DOHH2 (cell line): ENCODE data around the gene HNRNPA1.
"Not testable (repeated sequence)": the region's sequence is repeated elsewhere in the genome, so short reads cannot be mapped to it uniquely, and the experiment has no call there.

Source experiments
- H3F3A ChIP-seq: fragments of 200-600 bp; sonication (generic), shearing (Covaris generic); 2 replicates; pipeline ENCODE4 v1.6.0; 2016; ENCODE audit warnings: antibody characterized with exemption, mild to moderate bottlenecking; ENCODE audit not compliant: control insufficient read depth, insufficient read depth
- H3K27ac ChIP-seq: fragments of 200-600 bp; sonication (generic); 2 replicates; pipeline ENCODE4 v1.5.1; 2014; ENCODE audit warnings: low read depth, mild to moderate bottlenecking, low read length, moderate library complexity
- H3K27me3 ChIP-seq: fragments of 200-600 bp; sonication (generic); 2 replicates; pipeline ENCODE4 v1.6.1; 2014; ENCODE audit warnings: mild to moderate bottlenecking, low read length, mixed read lengths; ENCODE audit not compliant: control insufficient read depth
- H3K36me3 ChIP-seq: fragments of 200-600 bp; sonication (generic); 2 replicates; pipeline ENCODE4 v1.6.1; 2014; ENCODE audit warnings: mild to moderate bottlenecking, low read length, moderate library complexity, mixed read lengths; ENCODE audit not compliant: control insufficient read depth
- H3K4me1 ChIP-seq: fragments of 200-600 bp; sonication (generic); 2 replicates; pipeline ENCODE4 v1.6.1; 2014; ENCODE audit warnings: mild to moderate bottlenecking, low read length, mixed read lengths; ENCODE audit not compliant: control insufficient read depth
- H3K4me2 ChIP-seq: fragments of 200-600 bp; sonication (generic); 2 replicates; pipeline ENCODE4 v1.6.0; 2014; ENCODE audit warnings: mild to moderate bottlenecking, low read length, moderate library complexity
- H3K4me3 ChIP-seq: fragments of 200-600 bp; sonication (generic); 2 replicates; pipeline ENCODE4 v1.5.1; 2014; ENCODE audit warnings: mild to moderate bottlenecking, low read length, mixed read lengths
- H3K79me2 ChIP-seq: fragments of 200-600 bp; sonication (generic); 2 replicates; pipeline ENCODE4 v1.6.1; 2014; ENCODE audit warnings: mild to moderate bottlenecking, low read length, mixed read lengths; ENCODE audit not compliant: control insufficient read depth
- H3K9me2 ChIP-seq: fragments of 200-600 bp; sonication (generic); replicated peaks from 2 replicates; pipeline ENCODE4 v1.6.1; 2014; ENCODE audit warnings: mild to moderate bottlenecking, low read length, mixed read lengths; ENCODE audit not compliant: control insufficient read depth
- H3K9me3 ChIP-seq: fragments of 200-600 bp; sonication (generic); 2 replicates; pipeline ENCODE4 v1.6.1; 2014; ENCODE audit warnings: antibody characterized with exemption, low read length, mixed read lengths; ENCODE audit not compliant: control insufficient read depth, insufficient read depth
- H4K20me1 ChIP-seq: fragments of 200-600 bp; sonication (generic); 2 replicates; pipeline ENCODE4 v1.6.0; 2014; ENCODE audit warnings: low read depth, mild to moderate bottlenecking, antibody characterized with exemption, low read length, moderate library complexity; ENCODE audit not compliant: control insufficient read depth, insufficient read depth
- CTCF ChIP-seq: fragments of 200-600 bp; sonication (generic); IDR thresholded peaks from one replicate; pipeline ENCODE4 v1.5.1; 2014; ENCODE audit warnings: antibody characterized with exemption, mild to moderate bottlenecking, low read depth, low read length; ENCODE audit not compliant: poor library complexity, severe bottlenecking
- EZH2phosphoT487 ChIP-seq: fragments of 200-600 bp; sonication (generic); IDR thresholded peaks from 2 replicates; pipeline ENCODE4 v1.6.1; 2017; ENCODE audit warnings: borderline replicate concordance, mild to moderate bottlenecking, antibody characterized with exemption, low read length, moderate library complexity, mixed read lengths

HNRNPA1 gene

DNA sequence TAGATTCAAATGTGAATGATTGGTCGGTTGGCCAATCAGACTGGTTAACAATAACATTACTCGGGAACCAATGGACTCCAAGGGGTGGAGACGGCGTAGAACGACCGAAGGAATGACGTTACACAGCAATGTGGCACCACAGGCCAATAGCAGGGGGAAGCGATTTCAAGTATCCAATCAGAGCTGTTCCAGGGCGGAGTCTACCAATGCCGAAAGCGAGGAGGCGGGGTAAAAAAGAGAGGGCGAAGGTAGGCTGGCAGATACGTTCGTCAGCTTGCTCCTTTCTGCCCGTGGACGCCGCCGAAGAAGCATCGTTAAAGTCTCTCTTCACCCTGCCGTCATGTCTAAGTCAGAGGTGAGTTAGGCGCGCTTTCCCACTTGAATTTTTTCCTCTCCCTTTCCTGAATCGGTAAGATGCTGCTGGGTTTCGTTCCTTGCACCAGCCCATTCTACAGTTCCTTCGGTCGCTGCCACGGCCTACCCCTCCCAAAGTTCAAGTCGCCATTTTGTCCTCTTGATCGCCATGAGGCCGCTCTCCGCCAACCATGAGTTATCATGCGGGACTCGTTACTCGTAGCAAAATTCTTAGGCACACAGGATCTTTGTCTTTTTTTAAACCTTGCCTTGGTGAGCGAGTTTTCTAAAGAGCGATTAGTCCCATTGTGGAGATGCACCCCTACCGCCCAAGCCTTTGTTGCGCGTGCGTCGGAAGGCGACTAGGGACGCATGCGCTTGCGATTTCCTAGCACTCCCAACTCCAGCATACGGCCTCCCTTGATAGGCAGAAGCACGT lies at the start of gene HNRNPA1:
HNRNPA1 (plus strand) TSS at position 259 of the 793 bp plus-strand sequence; CDS start at position 341, 82 bp downstream.
- Histone ChIP-seq H3K36me3 (peaks cover 86% of the 10 kb centered on the region), H3K79me2 (peaks cover 81% of the 10 kb centered on the region), H3K4me2 (peak within 1 kb of the TSS; percentile 93), H3F3A (peaks cover 63% of the 10 kb centered on the region), H3K27me3 (no peaks in the 10 kb centered on the region), H3K9me2 (no peaks in the 10 kb centered on the region), H4K20me1 (peaks cover 38% of the 10 kb centered on the region), H3K4me1 (peaks cover 58% of the 10 kb centered on the region), H3K27ac (peak within 1 kb of the TSS; percentile 93), H3K4me3 (peak within 1 kb of the TSS; percentile 96), H3K9me3 (no peaks in the 10 kb centered on the region)
- TF ChIP-seq CTCF: no peak
- TF ChIP-seq EZH2phosphoT487: no peak

DNA sequence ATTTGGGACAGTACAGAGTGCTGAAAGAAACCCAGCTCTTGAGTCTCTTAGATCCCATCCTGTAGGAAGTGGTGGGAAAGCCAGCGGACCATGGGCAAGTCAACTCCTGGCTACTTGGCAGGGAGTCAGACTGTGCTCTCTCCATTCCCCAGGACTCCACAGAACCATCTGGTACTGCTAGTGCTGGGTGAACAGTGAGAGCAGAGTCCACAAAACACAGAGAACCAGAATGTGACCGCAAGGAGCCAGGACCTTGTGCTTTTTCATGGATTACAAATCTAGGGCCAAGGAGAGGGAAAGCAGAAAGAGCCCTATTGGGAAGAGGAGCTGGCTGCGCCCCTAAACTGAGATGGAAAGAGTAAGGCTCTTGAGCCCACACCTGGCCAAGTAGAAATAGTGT lies 49.3 kb upstream of the HNRNPA1 start:
- not testable (repeated sequence) for H3K27ac ChIP-seq, H3K27me3 ChIP-seq, H3F3A ChIP-seq, H3K9me3 ChIP-seq, H3K79me2 ChIP-seq, H3K4me3 ChIP-seq, H3K9me2 ChIP-seq, H3K4me2 ChIP-seq, H4K20me1 ChIP-seq
- H3K4me1 ChIP-seq: peaks cover 14% of the 10 kb centered on the region
- H3K36me3 ChIP-seq: peaks cover 13% of the 10 kb centered on the region

- no peaks in the 10 kb centered on the region for H3K27me3 ChIP-seq
- peaks cover 11% of the 10 kb centered on the region for H3K4me1 ChIP-seq
- H3K36me3 ChIP-seq: peaks cover 26% of the 10 kb centered on the region
- no peak overlapping the region for H3K4me3 ChIP-seq
- H3K4me2 ChIP-seq: no peak overlapping the region
- H4K20me1 ChIP-seq: no peaks in the 10 kb centered on the region
- H3F3A ChIP-seq: peaks cover 6% of the 10 kb centered on the region
- H3K9me3 ChIP-seq: no peaks in the 10 kb centered on the region
- H3K79me2 ChIP-seq: no peaks in the 10 kb centered on the region
- H3K9me2 ChIP-seq: no peaks in the 10 kb centered on the region
- TF ChIP-seq EZH2phosphoT487: no peak
- no peak for TF ChIP-seq CTCF
- no peak overlapping the region for H3K27ac ChIP-seq
Measured at GRCh38 chr12:54232790-54233189, 47.7 kb upstream of the HNRNPA1 start.

DNA sequence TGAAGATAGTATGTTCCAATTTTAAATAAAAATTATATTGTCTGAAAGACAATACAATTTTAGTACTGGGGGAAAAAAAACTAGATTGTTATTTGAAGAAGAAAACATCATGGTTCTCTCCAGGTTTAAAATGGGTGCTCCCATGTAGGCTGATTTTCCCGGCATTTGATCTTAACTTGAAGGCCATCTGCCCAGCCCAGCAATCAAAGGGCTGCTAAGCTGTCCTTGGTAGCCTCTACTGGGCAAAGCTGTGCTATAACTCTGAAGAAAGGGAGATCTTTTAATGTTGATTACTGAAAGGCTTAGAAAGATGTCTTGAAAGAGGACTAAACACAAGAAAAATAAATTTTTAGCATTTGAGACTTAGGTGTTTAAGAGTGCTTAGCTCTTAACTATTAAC lies 42.0 kb upstream of the HNRNPA1 start:
- H3K27me3 ChIP-seq: no peaks in the 10 kb centered on the region
- H3K4me3 ChIP-seq: no peak overlapping the region
- peaks cover 65% of the 10 kb centered on the region for H3K36me3 ChIP-seq
- no peaks in the 10 kb centered on the region for H3K9me3 ChIP-seq
- peaks cover 6% of the 10 kb centered on the region; the same call in 1 of the 2 replicates for H3F3A ChIP-seq
- no peaks in the 10 kb centered on the region for H4K20me1 ChIP-seq
- no peak overlapping the region for H3K27ac ChIP-seq
- no peaks in the 10 kb centered on the region for H3K79me2 ChIP-seq
- H3K4me1 ChIP-seq: peaks cover 3% of the 10 kb centered on the region; the same call in 1 of the 2 replicates
- no peak for TF ChIP-seq EZH2phosphoT487
- no peak for TF ChIP-seq CTCF
- H3K4me2 ChIP-seq: no peak overlapping the region
- no peaks in the 10 kb centered on the region for H3K9me2 ChIP-seq
